ENCODE measurements around the gene EHF. TPM values are rescaled to one million over a fixed set of nuclear protein-coding genes. Genes with fewer than 3 reads are reported as not detected.

EHF gene
- total RNA-seq, 2 donors from 2014 or later: 0.78 TPM; not detected in 1

- Histone ChIP-seq H3K4me1 (no peaks in the 10 kb centered on the region), H3K9me3 (no peaks in the 10 kb centered on the region), H3K4me3 (no peak overlapping the region), H3K27ac (no peak overlapping the region), H3K36me3 (no peaks in the 10 kb centered on the region), H3K27me3 (no peaks in the 10 kb centered on the region)
- no peak for DNase-seq (ENCODE audit: low spot score)
- TF ChIP-seq CTCF (IDR thresholded peaks at IDR 0.05): no peak
These were observed 25.5 kb downstream of the EHF start for GRCh38 chr11:34646431-34646830.

- Histone ChIP-seq H3K27ac (no peak overlapping the region), H3K36me3 (no peaks in the 10 kb centered on the region), H3K27me3 (no peaks in the 10 kb centered on the region), H3K9me3 (no peaks in the 10 kb centered on the region), H3K4me1 (no peaks in the 10 kb centered on the region), H3K4me3 (no peak overlapping the region)
- no peak for TF ChIP-seq CTCF (IDR thresholded peaks at IDR 0.05)
- DNase-seq (ENCODE audit: low spot score): no peak
These were observed 26.2 kb downstream of the EHF start for GRCh38 chr11:34647131-34647530.

- H3K4me1 ChIP-seq: no peaks in the 10 kb centered on the region
- H3K27me3 ChIP-seq: no peaks in the 10 kb centered on the region
- no peak overlapping the region for H3K4me3 ChIP-seq
- no peak for TF ChIP-seq CTCF (IDR thresholded peaks at IDR 0.05)
- no peak overlapping the region for H3K27ac ChIP-seq
- no peak for DNase-seq (ENCODE audit: low spot score)
- no peaks in the 10 kb centered on the region for H3K9me3 ChIP-seq
- H3K36me3 ChIP-seq: no peaks in the 10 kb centered on the region
These were observed 26.6 kb downstream of the EHF start for GRCh38 chr11:34647532-34647931.

DNA sequence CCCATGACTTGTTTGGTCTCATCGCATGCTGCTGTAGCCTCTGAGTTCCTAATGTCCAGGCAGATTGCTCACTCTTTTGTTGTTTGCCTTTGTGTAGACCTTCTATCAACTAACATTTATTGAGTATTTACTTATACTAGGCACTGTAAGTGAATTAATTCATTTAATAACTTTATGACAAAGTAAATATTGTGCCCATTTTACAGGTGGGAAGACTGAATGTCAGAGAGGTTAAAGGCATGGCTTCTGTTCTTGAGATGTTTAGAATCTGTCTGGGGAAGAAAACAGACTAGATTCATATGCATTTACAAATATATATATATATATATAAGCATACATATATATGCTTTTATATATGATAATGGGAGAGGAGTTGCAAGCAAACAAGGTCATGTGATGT, 27.1 kb downstream of the EHF start:
- H3K36me3 ChIP-seq: no peaks in the 10 kb centered on the region
- H3K27ac ChIP-seq: no peak overlapping the region
- H3K27me3 ChIP-seq: no peaks in the 10 kb centered on the region
- TF ChIP-seq CTCF (IDR thresholded peaks at IDR 0.05): no peak
- no peak overlapping the region for H3K4me3 ChIP-seq
- H3K9me3 ChIP-seq: no peaks in the 10 kb centered on the region
- no peak for DNase-seq (ENCODE audit: low spot score)
- no peaks in the 10 kb centered on the region for H3K4me1 ChIP-seq

- DNase-seq (ENCODE audit: low spot score): no peak
- Histone ChIP-seq H3K4me1 (peaks cover 0 to 3% of the 10 kb centered on the region in 2 donors), H3K27me3 (no peaks in the 10 kb centered on the region), H3K9me3 (no peaks in the 10 kb centered on the region), H3K27ac (no peak overlapping the region), H3K36me3 (no peaks in the 10 kb centered on the region), H3K4me3 (no peak overlapping the region)
- no peak for TF ChIP-seq CTCF (IDR thresholded peaks at IDR 0.05)
These were observed 28.7 kb downstream of the EHF start for GRCh38 chr11:34649597-34649996.

DNA sequence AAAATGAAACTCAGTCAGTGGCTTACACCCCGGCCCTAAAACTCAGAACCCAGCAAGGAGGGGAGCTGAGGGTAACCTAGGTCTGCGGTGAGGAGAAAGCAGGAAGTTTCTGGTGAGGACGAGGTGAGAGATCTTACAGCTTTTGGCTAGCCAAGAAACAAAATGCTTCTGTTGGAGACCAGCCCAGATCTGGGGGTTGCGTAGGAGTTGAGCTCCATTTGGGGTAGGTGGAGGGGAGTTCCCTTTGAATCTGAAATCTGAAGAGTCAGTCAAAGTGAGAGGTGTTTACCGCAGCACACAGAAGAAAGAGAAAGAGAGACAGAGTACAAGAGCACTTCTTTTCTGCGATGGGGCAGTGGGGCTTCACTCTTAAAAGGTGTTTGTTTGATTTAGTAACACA, 29.6 kb downstream of the EHF start:
- no peak for TF ChIP-seq CTCF (IDR thresholded peaks at IDR 0.05)
- no peaks in the 10 kb centered on the region for H3K36me3 ChIP-seq

More for the DNA sequence above, 29.6 kb downstream of the EHF start:
- Histone ChIP-seq H3K27me3 (no peaks in the 10 kb centered on the region), H3K4me1 (peaks cover 0 to 9% of the 10 kb centered on the region in 2 donors), H3K9me3 (no peaks in the 10 kb centered on the region), H3K27ac (no peak overlapping the region), H3K4me3 (no peak overlapping the region)
- no peak for DNase-seq (ENCODE audit: low spot score)

Data from right atrium auricular region (tissue), 2 donors.